H1 (cell line): ENCODE data around the gene PIAS4. TPM values are rescaled to one million over a fixed set of nuclear protein-coding genes. Genes with fewer than 3 reads are reported as not detected.
A peak's percentile ranks its signal among the peaks of the same experiment; 100 is the strongest.

Experiments used
- CTCF ChIA-PET: fragments of 300-600 bp; sonication (Branson Sonifier 250); formaldehyde crosslinking; loops from one replicate; lab custom pipeline; 2021; ENCODE audit not compliant: partially characterized antibody; lab: Charles Lee
- POLR2A ChIA-PET: fragments of 300-600 bp; sonication (Branson Sonifier 250); formaldehyde crosslinking; loops from one replicate; lab custom pipeline; 2021; ENCODE audit warnings: inconsistent platforms; ENCODE audit not compliant: partially characterized antibody; lab: Charles Lee
- DNase-seq, 2 experiments: peaks; one replicate each; pipeline versions ENCODE4 v3.0.0 to v3.0.0-alpha.2; 2010 to 2022; ENCODE audit warnings: low spot score in 2 of 2, low read depth in 1 of 2, mixed read lengths in 1 of 2
- FAIRE-seq: peaks from 2 replicates; lab custom pipeline; 2011; peaks lifted over from hg19 to GRCh38; lab: Jason Lieb, UNC
- H2AFZ ChIP-seq: 2 replicates; pipeline ENCODE4 v1.8.1; 2012; ENCODE audit warnings: low read length, inconsistent platforms
- H2AK5ac ChIP-seq: 2 replicates; pipeline ENCODE4 v1.6.1; 2013; ENCODE audit warnings: low read depth, low read length
- H2BK120ac ChIP-seq: replicated peaks from 2 replicates; pipeline ENCODE3; 2013; ENCODE audit warnings: low read depth, low read length, inconsistent platforms
- H2BK12ac ChIP-seq: 2 replicates; pipeline ENCODE4 v1.6.1; 2013; ENCODE audit warnings: low read depth, low read length
- H2BK15ac ChIP-seq: 2 replicates; pipeline ENCODE4 v1.6.1; 2013; ENCODE audit warnings: low read length
- H2BK20ac ChIP-seq: 2 replicates; pipeline ENCODE4 v1.6.1; 2013; ENCODE audit warnings: low read length
- H2BK5ac ChIP-seq: 2 replicates; pipeline ENCODE4 v1.6.1; 2013; ENCODE audit warnings: low read depth, low read length
- H3K14ac ChIP-seq: 2 replicates; pipeline ENCODE4 v1.6.1; 2013; ENCODE audit warnings: inconsistent platforms; ENCODE audit not compliant: insufficient read length
- H3K18ac ChIP-seq: 2 replicates; pipeline ENCODE4 v1.6.1; 2013; ENCODE audit warnings: low read length; ENCODE audit errors: extremely low read depth
- H3K23ac ChIP-seq: 2 replicates; pipeline ENCODE4 v1.6.1; 2013; ENCODE audit warnings: inconsistent platforms; ENCODE audit not compliant: insufficient read length
- H3K23me2 ChIP-seq: 2 replicates; pipeline ENCODE4 v1.6.1; 2013; ENCODE audit warnings: low read depth, low read length
- H3K27ac ChIP-seq: 2 replicates; pipeline ENCODE4 v1.6.1; 2011; ENCODE audit warnings: low read depth, low read length, inconsistent platforms
- H3K27me3 ChIP-seq, 4 experiments: replicated peaks in 1 of 4; 1 replicate in 1 of 4; 2 replicates in 3 of 4; pipeline versions ENCODE4 v1.6.1 to v1.8.1; 2011 to 2013; ENCODE audit warnings: low read length in 3 of 4, mild to moderate bottlenecking in 3 of 4, inconsistent platforms in 2 of 4, mixed read lengths in 2 of 4, moderate library complexity in 1 of 4; ENCODE audit not compliant: control insufficient read depth in 3 of 4, insufficient read depth in 3 of 4; ENCODE audit errors: extremely low read depth in 1 of 4
- H3K36me3 ChIP-seq, 4 experiments: 2 replicates each; pipeline versions ENCODE4 v1.6.1 to v1.8.1; 2011 to 2013; ENCODE audit warnings: mild to moderate bottlenecking in 4 of 4, low read length in 3 of 4, moderate library complexity in 2 of 4, control low read depth in 1 of 4, inconsistent platforms in 1 of 4; ENCODE audit not compliant: insufficient read depth in 4 of 4, control insufficient read depth in 2 of 4
- H3K4ac ChIP-seq: replicated peaks from 2 replicates; pipeline ENCODE3; 2013; ENCODE audit warnings: low read length, low read depth, mixed read lengths, inconsistent platforms; ENCODE audit not compliant: insufficient read length
- H3K4me1 ChIP-seq, 4 experiments: replicated peaks in 1 of 4; 1 replicate in 1 of 4; 2 replicates in 3 of 4; pipeline versions ENCODE4 v1.6.1 to v1.8.1; 2011 to 2013; ENCODE audit warnings: low read length in 3 of 4, inconsistent platforms in 2 of 4, mixed read lengths in 1 of 4; ENCODE audit not compliant: insufficient read depth in 4 of 4, control insufficient read depth in 3 of 4
- H3K4me2 ChIP-seq, 2 experiments: 2 replicates each; pipeline versions ENCODE4 v1.6.1 to v1.8.1; 2011 to 2013; ENCODE audit warnings: low read depth in 2 of 2, low read length in 2 of 2, control low read depth in 1 of 2, inconsistent platforms in 1 of 2, mild to moderate bottlenecking in 1 of 2; ENCODE audit not compliant: insufficient read depth in 1 of 2
- H3K4me3 ChIP-seq, 4 experiments: fragments of 200-600, 300-600 bp in 1 of 4; sonication (generic), shearing (Covaris generic), sonication (Bioruptor Twin) in 1 of 4; 2 replicates each; pipeline versions ENCODE4 v1.5.1 to v1.8.1; 2011 to 2016; ENCODE audit warnings: low read length in 4 of 4, low read depth in 3 of 4, control low read depth in 2 of 4, inconsistent platforms in 2 of 4, mild to moderate bottlenecking in 2 of 4, mixed read lengths in 1 of 4, moderate library complexity in 1 of 4; ENCODE audit not compliant: insufficient read depth in 2 of 4; ENCODE audit errors: extremely low read depth in 1 of 4
- H3K56ac ChIP-seq: replicated peaks from 2 replicates; pipeline ENCODE3; 2013; ENCODE audit warnings: low read depth, mild to moderate bottlenecking, mixed read lengths, low read length, inconsistent platforms; ENCODE audit not compliant: insufficient read length
- H3K79me1 ChIP-seq: 2 replicates; pipeline ENCODE4 v1.6.1; 2013; ENCODE audit warnings: low read depth, low read length, control low read depth
- H3K79me2 ChIP-seq, 2 experiments: 2 replicates each; pipeline versions ENCODE4 v1.6.1 to v1.8.1; 2012 to 2013; ENCODE audit warnings: low read length in 2 of 2, mild to moderate bottlenecking in 2 of 2, inconsistent platforms in 1 of 2; ENCODE audit not compliant: insufficient read depth in 2 of 2, control insufficient read depth in 1 of 2
- H3K9ac ChIP-seq, 4 experiments: replicated peaks in 1 of 4; 1 replicate in 1 of 4; 2 replicates in 3 of 4; pipeline versions ENCODE4 v1.6.1 to v1.8.1; 2011 to 2013; ENCODE audit warnings: low read depth in 3 of 4, low read length in 3 of 4, control low read depth in 2 of 4, mild to moderate bottlenecking in 2 of 4, moderate library complexity in 2 of 4, inconsistent platforms in 1 of 4; ENCODE audit errors: extremely low read depth in 1 of 4
- H3K9me3 ChIP-seq, 2 experiments: 2 replicates each; pipeline versions ENCODE4 v1.6.1 to v1.8.1; 2012 to 2013; ENCODE audit warnings: mild to moderate bottlenecking in 2 of 2, moderate library complexity in 2 of 2, control low read depth in 1 of 2, inconsistent platforms in 1 of 2, low read depth in 1 of 2, low read length in 1 of 2, mixed read lengths in 1 of 2; ENCODE audit not compliant: insufficient read depth in 2 of 2
- H4K20me1 ChIP-seq, 2 experiments: replicated peaks in 1 of 2; 2 replicates each; pipeline versions ENCODE3 to v1.8.1; 2011 to 2013; ENCODE audit warnings: inconsistent platforms in 2 of 2, low read length in 2 of 2, mild to moderate bottlenecking in 1 of 2; ENCODE audit not compliant: insufficient read depth in 2 of 2, control insufficient read depth in 1 of 2
- H4K5ac ChIP-seq: 2 replicates; pipeline ENCODE4 v1.6.1; 2013; ENCODE audit warnings: low read length, low read depth, mixed read lengths, inconsistent platforms; ENCODE audit not compliant: insufficient read length
- H4K8ac ChIP-seq: 2 replicates; pipeline ENCODE4 v1.8.0; 2013; ENCODE audit warnings: mild to moderate bottlenecking, moderate library complexity, low read length, inconsistent platforms; ENCODE audit not compliant: insufficient read depth; ENCODE audit errors: extremely low read depth
- H4K91ac ChIP-seq: replicated peaks from 2 replicates; pipeline ENCODE3; 2013; ENCODE audit warnings: low read length, mixed read lengths, inconsistent platforms; ENCODE audit not compliant: insufficient read length
- PHF8 ChIP-seq: fragments of 200-600 bp; sonication (generic); conservative IDR thresholded peaks from 2 replicates; pipeline ENCODE4 v1.7.1; 2012; ENCODE audit warnings: low read depth, mild to moderate bottlenecking, inconsistent platforms, low read length, moderate library complexity
- POLR2AphosphoS5 ChIP-seq: IDR thresholded peaks from 2 replicates; pipeline ENCODE4 v1.6.1; 2011; ENCODE audit warnings: low read depth, low read length
- WGBS, 2 experiments: shearing (Covaris generic) in 1 of 2; methylation state at CpG; one replicate each; pipeline versions ENCODE4 v1.1.6 to v1.1.7; 2013 to 2015; ENCODE audit warnings: low lambda C conversion rate in 2 of 2, mixed read lengths in 2 of 2, inconsistent platforms in 1 of 2, low coverage in 1 of 2, missing lambda C conversion rate in 1 of 2; ENCODE audit not compliant: insufficient replicate concordance in 2 of 2, insufficient coverage in 1 of 2, insufficient read length in 1 of 2; ENCODE audit errors: extremely low coverage in 1 of 2, missing lambda C conversion rate in 1 of 2; 5-methylcytosine and 5-hydroxymethylcytosine counted together
- polyA plus RNA-seq, 7 experiments: library from polyadenylated mRNA; depleted of rRNA in 3 of 7; stranded (reverse) in 5 of 7; unstranded in 2 of 7; fragments of >200 nt in 5 of 7; fragments of 200-250 nt in 2 of 7; gene quantifications; 1 replicate in 5 of 7; 2 replicates in 1 of 7; 4 replicates in 1 of 7; pipeline versions ENCODE4 v1.2.1 to v1.2.3, GENCODE V29; 2011 to 2013; ENCODE audit warnings: missing spikeins in 2 of 7, mixed read lengths in 2 of 7
- total RNA-seq: library from RNA; stranded (reverse); fragmentation: NEBNext Ultra II Directional; extraction: Animal tissue kit (Norgen Biotek cat#: 25700); gene quantifications from 2 replicates; pipeline ENCODE4 v1.2.1, GENCODE V29; 2021

Gene PIAS4
- total and polyA plus RNA-seq, 2 of the 8 experiments (the other 6 are each of a cell fraction or from before 2014, with no cell fraction given): 30.2 to 51.4 TPM

DNA sequence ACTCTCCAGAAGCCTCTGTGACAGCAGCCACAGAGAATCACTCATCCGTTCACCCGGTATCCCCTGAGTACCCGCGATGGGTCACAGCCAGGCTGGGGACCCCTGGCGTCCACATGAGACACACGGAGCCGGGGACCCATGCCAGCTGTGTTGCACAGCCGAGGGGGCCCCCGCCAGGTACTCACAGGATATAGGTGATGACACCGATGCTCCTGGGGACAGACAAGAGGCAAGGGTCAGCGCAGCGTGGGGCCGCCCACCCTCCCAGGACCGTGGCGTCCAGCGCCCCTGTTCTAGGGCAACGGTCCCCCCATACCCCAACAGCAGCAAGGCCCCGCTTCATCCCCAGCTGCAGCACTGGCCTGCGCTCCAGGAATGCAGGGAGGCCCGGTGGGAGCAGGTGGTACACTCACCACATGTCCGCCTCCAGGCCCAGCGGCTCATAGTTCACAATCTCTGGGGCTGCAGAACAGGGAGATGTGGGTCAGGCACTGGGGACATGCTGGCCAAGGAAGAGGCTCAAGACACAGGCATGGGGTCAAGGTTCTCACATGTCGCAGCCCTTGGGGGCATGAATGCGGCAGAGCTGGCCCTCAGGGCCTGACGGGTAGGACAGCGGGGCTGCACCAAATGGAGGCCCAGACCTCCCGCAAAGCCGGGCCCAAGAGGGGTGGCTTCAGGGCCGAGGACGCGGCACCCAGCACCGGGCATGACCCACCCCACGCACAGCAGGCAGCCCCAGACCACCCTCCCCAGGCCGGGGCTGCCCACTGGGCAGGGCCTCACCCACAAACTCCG lies 43.9 kb upstream of the PIAS4 start:
- H3K79me1 ChIP-seq: peaks cover 8% of the 10 kb centered on the region
- H2AK5ac ChIP-seq: no peak overlapping the region
- no peak overlapping the region for H3K4me2 ChIP-seq
- peaks cover 13 to 19% of the 10 kb centered on the region in 2 experiments for H4K20me1 ChIP-seq
- H3K23ac ChIP-seq: no peak overlapping the region
- DNase-seq: no peak
- H4K91ac ChIP-seq: no peak overlapping the region
- no peak overlapping the region; the same call in 1 of the 2 replicates for H4K8ac ChIP-seq
- WGBS, 2 experiments: 96% methylated on average over 35 of the region's 35 CpGs; no CpG with 5 or more reads in 1 of the 2 experiments
- H3K14ac ChIP-seq: no peak overlapping the region
- H3K79me2 ChIP-seq: peaks cover 3 to 30% of the 10 kb centered on the region in 2 experiments; a peak in 2 of 4 replicates
- POLR2A ChIA-PET: interaction anchor here (1.2 to 24.8 kb wide), 4 partner anchors 9 to 31 kb away, joined by 4 to 870 read pairs (median 6); partner anchors contain the start of genes EEF2 and NMRK2
- no peak overlapping the region for H2AFZ ChIP-seq
- TF ChIP-seq PHF8 (no peak), POLR2AphosphoS5 (peak; percentile 15; the same call in 1 of the 2 replicates)
- TF ChIP-seq, all 59 proteins: peak for 1
- Histone ChIP-seq H3K56ac (no peak overlapping the region), H4K5ac (no peak overlapping the region), H2BK120ac (no peak overlapping the region), H3K4ac (no peak overlapping the region), H3K9me3 (no peaks in the 10 kb centered on the region), H3K23me2 (no peaks in the 10 kb centered on the region), H3K36me3 (peaks cover 22 to 69% (median 49%) of the 10 kb centered on the region in 4 experiments), H2BK5ac (no peak overlapping the region), H2BK12ac (no peak overlapping the region), H2BK20ac (no peak overlapping the region), H3K18ac (no peak overlapping the region), H3K4me1 (peaks cover 0 to 5% (median 0%) of the 10 kb centered on the region in 4 experiments; a peak in 1 of 7 replicates), H3K4me3 (no peak overlapping the region), H2BK15ac (no peak overlapping the region), H3K27ac (no peak overlapping the region), H3K9ac (no peak overlapping the region), H3K27me3 (no peaks in the 10 kb centered on the region)
- no peak for FAIRE-seq
- CTCF ChIA-PET: interaction anchor here (1.1 kb wide), 1 partner anchor 12 kb away, joined by 3 read pairs; no protein-coding TSS in a partner anchor
